ENCODE results near the gene RPH3AL. TPM values are rescaled to one million over a fixed set of nuclear protein-coding genes. Genes with fewer than 3 reads are reported as not detected.
"Not testable (repeated sequence)": the region's sequence is repeated elsewhere in the genome, so short reads cannot be mapped to it uniquely, and the experiment has no call there.

RPH3AL gene
- total RNA-seq, 1 donor from 2014 or later = 16.9 TPM

- DNase-seq = no peak
Measured at GRCh38 chr17:282000-282911, 70.4 kb downstream of the RPH3AL start.

GRCh38 chr17:281365-281999 is 71.1 kb downstream of the RPH3AL start:
- no peak for DNase-seq

GRCh38 chr17:280901-281300 is 71.7 kb downstream of the RPH3AL start:
- DNase-seq = no peak

- DNase-seq = no peak
Measured at GRCh38 chr17:280216-280615, 72.4 kb downstream of the RPH3AL start.

- no peak for DNase-seq
Measured at GRCh38 chr17:279776-280175, 72.8 kb downstream of the RPH3AL start.

GRCh38 chr17:279331-279730 is 73.3 kb downstream of the RPH3AL start:
- no peak for DNase-seq

GRCh38 chr17:278676-279059 is 73.9 kb downstream of the RPH3AL start:
- no peak for DNase-seq

GRCh38 chr17:278055-278675 is 74.4 kb downstream of the RPH3AL start:
- no peak for DNase-seq

GRCh38 chr17:274902-275301 is 77.7 kb downstream of the RPH3AL start:
- no peak for DNase-seq

GRCh38 chr17:273981-274832 is 78.4 kb downstream of the RPH3AL start:
- no peak for DNase-seq

- DNase-seq = not testable (repeated sequence)
Measured at GRCh38 chr17:272856-273255, 79.8 kb downstream of the RPH3AL start.

- not testable (repeated sequence) for DNase-seq
Measured at GRCh38 chr17:271928-272623, 80.5 kb downstream of the RPH3AL start.

GRCh38 chr17:269616-270514 is 82.7 kb downstream of the RPH3AL start:
- no peak for DNase-seq

- DNase-seq = peak; percentile 84
Measured at GRCh38 chr17:266701-267667, 85.6 kb downstream of the RPH3AL start.

GRCh38 chr17:266219-266618 is 86.4 kb downstream of the RPH3AL start:
- DNase-seq = no peak

GRCh38 chr17:265718-266117 is 86.9 kb downstream of the RPH3AL start:
- DNase-seq = no peak

GRCh38 chr17:263773-264172 is 88.8 kb downstream of the RPH3AL start:
- no peak for DNase-seq

- DNase-seq = no peak
Measured at GRCh38 chr17:263271-263670, 89.3 kb downstream of the RPH3AL start.

GRCh38 chr17:261635-262034 is 91.0 kb downstream of the RPH3AL start:
- DNase-seq = no peak
